T-cell (primary cell): ENCODE results near the gene TBL1XR1. TPM values are rescaled to one million over a fixed set of nuclear protein-coding genes. Genes with fewer than 3 reads are reported as not detected.

Source experiments
- ATAC-seq, 4 experiments: fragments of 200-7000 bp in 3 of 4; fragments of 150-1000 bp in 1 of 4; cut with Tn5 transposase; replicated peaks in 1 of 4; 1 replicate in 3 of 4; 2 replicates in 1 of 4; pipeline ENCODE4 v1.10.0; 2021; ENCODE audit warnings: moderate library complexity in 3 of 4, mild to moderate bottlenecking in 2 of 4, moderate number of reproducible peaks in 1 of 4
- CTCF ChIA-PET, 2 donors: fragments of 300-600 bp; sonication (Branson Sonifier 250); formaldehyde crosslinking; loops; one replicate each; lab custom pipeline; 2022; ENCODE audit warnings: antibody characterized with exemption in 2 of 2; lab: Charles Lee
- POLR2A ChIA-PET, 2 donors: fragments of 300-600 bp; sonication (Branson Sonifier 250); formaldehyde crosslinking; loops; one replicate each; lab custom pipeline; 2022; ENCODE audit warnings: antibody characterized with exemption in 2 of 2; lab: Charles Lee
- DNase-seq, 35 experiments: peaks; one replicate each; pipeline versions ENCODE4 v3.0.0 to v3.0.0-alpha.2; 2013 to 2023
- H3K27ac ChIP-seq: one replicate; pipeline ENCODE4 v1.5.1; 2013; ENCODE audit warnings: low read length
- H3K27me3 ChIP-seq, 2 experiments: replicated peaks in 1 of 2; 1 replicate in 1 of 2; 2 replicates in 1 of 2; pipeline versions ENCODE4 v1.6.1 to v1.7.0; 2013; ENCODE audit warnings: low read length in 1 of 2, mixed read lengths in 1 of 2; ENCODE audit not compliant: control insufficient read depth in 2 of 2, insufficient read depth in 2 of 2; ENCODE audit errors: extremely low read depth in 1 of 2
- H3K36me3 ChIP-seq, 2 donors: 1 replicate in 1 of 2; 2 replicates in 1 of 2; pipeline versions ENCODE4 v1.6.1 to v1.7.0; 2013; ENCODE audit warnings: low read length in 1 of 2; ENCODE audit not compliant: control insufficient read depth in 2 of 2, insufficient read depth in 1 of 2; ENCODE audit errors: extremely low read depth in 1 of 2
- H3K4me1 ChIP-seq, 2 experiments: 1 replicate in 1 of 2; 2 replicates in 1 of 2; pipeline versions ENCODE4 v1.6.1 to v1.7.0; 2013; ENCODE audit warnings: low read length in 2 of 2, mixed read lengths in 1 of 2; ENCODE audit not compliant: insufficient read depth in 2 of 2, control insufficient read depth in 1 of 2; ENCODE audit errors: extremely low read depth in 1 of 2
- H3K4me3 ChIP-seq, 2 donors: 1 replicate in 1 of 2; 2 replicates in 1 of 2; pipeline versions ENCODE4 v1.5.1 to v1.7.0; 2013; ENCODE audit warnings: mild to moderate bottlenecking in 2 of 2, low read length in 1 of 2, moderate library complexity in 1 of 2; ENCODE audit not compliant: control insufficient read depth in 1 of 2; ENCODE audit errors: extremely low read depth in 1 of 2
- H3K9me3 ChIP-seq: 2 replicates; pipeline ENCODE4 v1.7.0; 2013
- H3K27ac Mint-ChIP-seq, 2 donors: one replicate each; pipeline ENCODE4 v1.8.0; 2020 to 2021; ENCODE audit warnings: mild to moderate bottlenecking in 2 of 2, mixed read lengths in 2 of 2
- H3K27me3 Mint-ChIP-seq, 2 donors: one replicate each; pipeline ENCODE4 v1.8.0; 2021 to 2022; ENCODE audit warnings: mixed read lengths in 2 of 2
- H3K36me3 Mint-ChIP-seq: one replicate; pipeline ENCODE4 v1.8.0; 2021; ENCODE audit warnings: mixed read lengths
- H3K4me1 Mint-ChIP-seq, 3 donors: one replicate each; pipeline ENCODE4 v1.8.0; 2020 to 2022; ENCODE audit warnings: mixed read lengths in 3 of 3, mild to moderate bottlenecking in 1 of 3
- H3K4me3 Mint-ChIP-seq, 3 donors: one replicate each; pipeline ENCODE4 v1.8.0; 2020 to 2022; ENCODE audit warnings: mild to moderate bottlenecking in 3 of 3, mixed read lengths in 3 of 3, moderate library complexity in 3 of 3
- H3K9me3 Mint-ChIP-seq, 3 donors: one replicate each; pipeline ENCODE4 v1.8.0; 2020 to 2022; ENCODE audit warnings: mixed read lengths in 3 of 3
- WGBS: methylation state at CpG from one replicate; pipeline ENCODE4 v1.1.5; 2013; ENCODE audit warnings: missing lambda C conversion rate; ENCODE audit not compliant: insufficient coverage; 5-methylcytosine and 5-hydroxymethylcytosine counted together
- total RNA-seq, 35 experiments: library from RNA in 6 of 35; stranded (reverse) in 6 of 35; fragments of 120-200 nt in 1 of 35; gene quantifications; one replicate each; pipeline versions ENCODE4 v1.2.1 to v1.2.4 and lab custom pipeline; 2013 to 2026

The TBL1XR1 gene
- total RNA-seq, 5 donors from 2014 or later (not counting 1 experiment from before 2014, with no cell fraction given): 120 to 156 (median 140) TPM

GRCh38 chr3:177041730-177042551 is 155.3 kb downstream of the TBL1XR1 start:
- Histone ChIP-seq H3K4me1 (peaks cover 0 to 9% of the 10 kb centered on the region in 2 experiments), H3K4me3 (no peak overlapping the region), H3K27me3 (no peaks in the 10 kb centered on the region), H3K27ac (no peak overlapping the region), H3K9me3 (peaks cover 4% of the 10 kb centered on the region), H3K36me3 (peaks cover 9 to 47% of the 10 kb centered on the region in 2 donors)
- Mint-ChIP-seq H3K27ac (peak overlapping the region; percentile 35 to 47), H3K9me3 (no peaks in the 10 kb centered on the region), H3K4me1 (peaks cover 24 to 29% (median 26%) of the 10 kb centered on the region in 3 donors), H3K36me3 (peaks cover 71% of the 10 kb centered on the region), H3K4me3 (peak overlapping the region in 1 of 3 donors; percentile 51), H3K27me3 (no peaks in the 10 kb centered on the region)
- ChIA-PET POLR2A (no interaction called here), CTCF (no interaction called here)
- DNase-seq (no peak), ATAC-seq (peak in 1 of 4 experiments; percentile 23)
- WGBS: 72% methylated on average over 2 of the region's 8 CpGs

GRCh38 chr3:177041021-177041729 is 156.1 kb downstream of the TBL1XR1 start:
- Histone ChIP-seq H3K4me3 (no peak overlapping the region), H3K27me3 (no peaks in the 10 kb centered on the region), H3K36me3 (peaks cover 9 to 47% of the 10 kb centered on the region in 2 donors), H3K4me1 (peaks cover 0 to 9% of the 10 kb centered on the region in 2 experiments), H3K9me3 (peaks cover 4% of the 10 kb centered on the region), H3K27ac (no peak overlapping the region)
- H3K27ac Mint-ChIP-seq: peak overlapping the region; percentile 47 to 71
- POLR2A ChIA-PET: interaction anchor here in 1 of 2 donors (0.7 kb wide), 1 partner anchor 336 kb away, joined by 3 read pairs; no protein-coding TSS in a partner anchor
- peaks cover 22 to 26% (median 24%) of the 10 kb centered on the region in 3 donors for H3K4me1 Mint-ChIP-seq
- no peaks in the 10 kb centered on the region for H3K9me3 Mint-ChIP-seq
- DNase-seq: no peak
- CTCF ChIA-PET: no interaction called here
- 100% methylated on average over 1 of the region's 2 CpGs for WGBS
- no peak for ATAC-seq
- H3K36me3 Mint-ChIP-seq: peaks cover 69% of the 10 kb centered on the region
- H3K27me3 Mint-ChIP-seq: no peaks in the 10 kb centered on the region
- no peak overlapping the region for H3K4me3 Mint-ChIP-seq

- Histone ChIP-seq H3K27ac (no peak overlapping the region), H3K9me3 (peaks cover 4% of the 10 kb centered on the region), H3K4me3 (no peak overlapping the region), H3K27me3 (no peaks in the 10 kb centered on the region), H3K4me1 (peaks cover 0 to 9% of the 10 kb centered on the region in 2 experiments), H3K36me3 (peaks cover 9 to 43% of the 10 kb centered on the region in 2 donors)
- ChIA-PET POLR2A (no interaction called here), CTCF (no interaction called here)
- H3K4me3 Mint-ChIP-seq: no peak overlapping the region
- DNase-seq: no peak
- H3K27ac Mint-ChIP-seq: no peak overlapping the region
- peaks cover 24 to 29% (median 26%) of the 10 kb centered on the region in 3 donors for H3K4me1 Mint-ChIP-seq
- H3K36me3 Mint-ChIP-seq: peaks cover 67% of the 10 kb centered on the region
- ATAC-seq: no peak
- no peaks in the 10 kb centered on the region for H3K9me3 Mint-ChIP-seq
- WGBS: 100% methylated on average over 2 of the region's 4 CpGs
- H3K27me3 Mint-ChIP-seq: no peaks in the 10 kb centered on the region
Observed at GRCh38 chr3:177039490-177040274, 157.6 kb downstream of the TBL1XR1 start.

DNA sequence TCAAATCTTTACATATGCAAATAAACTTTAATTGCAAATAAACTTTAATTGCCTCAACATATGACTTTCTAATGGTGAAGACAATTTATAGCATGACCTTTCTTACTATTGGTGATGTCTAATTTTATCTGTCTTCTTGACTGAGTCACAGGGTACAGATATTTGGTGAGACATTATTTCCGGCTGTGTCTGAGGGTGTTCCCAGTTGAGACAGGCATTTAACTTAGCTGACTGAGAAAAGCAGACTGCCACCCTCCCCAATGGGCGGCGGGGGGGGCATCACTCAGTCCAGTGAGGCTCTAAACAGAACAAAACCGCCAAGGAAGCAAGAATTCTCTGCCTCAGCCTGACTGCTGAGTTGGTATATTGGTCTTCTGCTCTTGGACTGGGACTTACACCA is 160.0 kb downstream of the TBL1XR1 start:
- Histone ChIP-seq H3K4me3 (no peak overlapping the region), H3K4me1 (peaks cover 0 to 9% of the 10 kb centered on the region in 2 experiments), H3K36me3 (peaks cover 4 to 49% of the 10 kb centered on the region in 2 donors), H3K9me3 (no peaks in the 10 kb centered on the region), H3K27ac (no peak overlapping the region), H3K27me3 (no peaks in the 10 kb centered on the region)
- WGBS: 86% methylated on average over 3 of the region's 4 CpGs
- DNase-seq: no peak
- Mint-ChIP-seq H3K27me3 (no peaks in the 10 kb centered on the region), H3K4me1 (peaks cover 15 to 17% (median 17%) of the 10 kb centered on the region in 3 donors), H3K27ac (no peak overlapping the region), H3K36me3 (peaks cover 62% of the 10 kb centered on the region), H3K4me3 (no peak overlapping the region), H3K9me3 (no peaks in the 10 kb centered on the region)
- no peak for ATAC-seq
- ChIA-PET CTCF (no interaction called here), POLR2A (no interaction called here)

GRCh38 chr3:177035676-177036075 is 161.6 kb downstream of the TBL1XR1 start:
- no peak overlapping the region for H3K4me3 ChIP-seq
- H3K27ac ChIP-seq: no peak overlapping the region
- ChIA-PET CTCF (no interaction called here), POLR2A (no interaction called here)
- H3K9me3 Mint-ChIP-seq: no peaks in the 10 kb centered on the region
- peaks cover 59% of the 10 kb centered on the region for H3K36me3 Mint-ChIP-seq
- no peaks in the 10 kb centered on the region for H3K4me1 ChIP-seq
- ATAC-seq: no peak
- no peak for DNase-seq
- WGBS: 98% methylated on average over 4 of the region's 4 CpGs
- no peaks in the 10 kb centered on the region for H3K9me3 ChIP-seq
- H3K27me3 Mint-ChIP-seq: no peaks in the 10 kb centered on the region
- H3K4me3 Mint-ChIP-seq: no peak overlapping the region
- peaks cover 4 to 6% (median 5%) of the 10 kb centered on the region in 3 donors for H3K4me1 Mint-ChIP-seq
- no peaks in the 10 kb centered on the region for H3K27me3 ChIP-seq
- no peak overlapping the region for H3K27ac Mint-ChIP-seq
- peaks cover 0 to 46% of the 10 kb centered on the region in 2 donors for H3K36me3 ChIP-seq
